Pancreas (tissue), 10 donors: ENCODE data around the gene HS6ST1. TPM values are rescaled to one million over a fixed set of nuclear protein-coding genes. Genes with fewer than 3 reads are reported as not detected.
A peak's percentile ranks its signal among the peaks of the same experiment; 100 is the strongest.

Source experiments
- ATAC-seq, 4 donors: fragments of 200-7000 bp; cut with Tn5 transposase; one replicate each; pipeline versions ENCODE4 v1.8.0 to v1.9.1; 2020; ENCODE audit warnings: mild to moderate bottlenecking in 4 of 4, moderate library complexity in 4 of 4
- DNase-seq, 6 donors: peaks; one replicate each; pipeline ENCODE4 v3.0.0-alpha.2; 2020
- FAIRE-seq: peaks from 2 replicates; lab custom pipeline; 2012; peaks lifted over from hg19 to GRCh38; lab: Jason Lieb, UNC
- H3K27ac ChIP-seq, 4 donors: fragments of 200-600 bp; sonication (generic); 1 replicate in 3 of 4; 2 replicates in 1 of 4; pipeline versions ENCODE4 v1.5.0 to v1.8.0; 2020
- H3K27me3 ChIP-seq, 4 donors: fragments of 200-600 bp; one replicate each; pipeline ENCODE4 v1.8.0; 2021
- H3K36me3 ChIP-seq, 3 donors: fragments of 200-600 bp; sonication (generic) in 1 of 3; one replicate each; pipeline versions ENCODE4 v1.5.0 to v1.8.0; 2020 to 2021
- H3K4me1 ChIP-seq, 3 donors: fragments of 200-600 bp; one replicate each; pipeline ENCODE4 v1.8.0; 2021
- H3K4me3 ChIP-seq, 4 donors: fragments of 200-600 bp; sonication (generic) in 2 of 4; one replicate each; pipeline versions ENCODE4 v1.5.0 to v1.8.0; 2020 to 2021
- H3K9me3 ChIP-seq, 4 donors: fragments of 200-600 bp; one replicate each; pipeline ENCODE4 v1.8.0; 2021
- WGBS, 2 donors: extraction: QIAGEN DNeasy Blood & Tissue Kit; methylation state at CpG; one replicate each; pipeline ENCODE4 v1.1.7; 2013; 5-methylcytosine and 5-hydroxymethylcytosine counted together
- intact Hi-C, 3 donors: fragments of 100-400 bp; cut with DNase I; formaldehyde crosslinking; loops; one replicate each; pipeline versions ENCODE4 v1.11.1 to v1.14.2; 2022
- polyA plus RNA-seq, 2 donors: library from polyadenylated mRNA; stranded (reverse); fragments of 200-250 nt; gene quantifications; one replicate each; pipeline ENCODE4 v1.2.3, GENCODE V29; 2013
- total RNA-seq, 6 donors: library from RNA; stranded (reverse); fragmentation: NEBNext Ultra II Directional in 4 of 6; extraction: Animal tissue kit (Norgen Biotek cat#: 25700) in 4 of 6; gene quantifications; one replicate each; pipeline versions ENCODE4 v1.2.1 to v1.2.4, GENCODE V29; 2021 to 2023
- TF ChIP-seq, protein P1 (sequence below), 4 donors: fragments of 200-600 bp; sonication (generic) in 3 of 4; IDR thresholded peaks; one replicate each; pipeline versions ENCODE4 v1.5.0 to v1.8.0; 2021; ENCODE audit warnings: antibody characterized with exemption in 4 of 4
- donor health status: healthy with polysubstance abuse.
- donor health status: DM: no; HTN: no; CAD: no; lungs with moderate emphysema.
- donor health status: DM: no; HTN: no; CAD: no.
- donor health status: control.
- donor health status: control.
- donor health status: Bipolar disorder and iron deficiency.
- donor health status: DM: yes; HTN: yes; CAD: no.
- donor health status: DM: no; HTN: no; CAD: no.
- donor health status: DM: no; HTN: no; CAD: no.
- donor health status: DM: yes; HTN: yes; CAD: no.

The HS6ST1 gene
- total and polyA plus RNA-seq, 8 donors: 20.7 to 47.8 (median 25.5) TPM

DNA sequence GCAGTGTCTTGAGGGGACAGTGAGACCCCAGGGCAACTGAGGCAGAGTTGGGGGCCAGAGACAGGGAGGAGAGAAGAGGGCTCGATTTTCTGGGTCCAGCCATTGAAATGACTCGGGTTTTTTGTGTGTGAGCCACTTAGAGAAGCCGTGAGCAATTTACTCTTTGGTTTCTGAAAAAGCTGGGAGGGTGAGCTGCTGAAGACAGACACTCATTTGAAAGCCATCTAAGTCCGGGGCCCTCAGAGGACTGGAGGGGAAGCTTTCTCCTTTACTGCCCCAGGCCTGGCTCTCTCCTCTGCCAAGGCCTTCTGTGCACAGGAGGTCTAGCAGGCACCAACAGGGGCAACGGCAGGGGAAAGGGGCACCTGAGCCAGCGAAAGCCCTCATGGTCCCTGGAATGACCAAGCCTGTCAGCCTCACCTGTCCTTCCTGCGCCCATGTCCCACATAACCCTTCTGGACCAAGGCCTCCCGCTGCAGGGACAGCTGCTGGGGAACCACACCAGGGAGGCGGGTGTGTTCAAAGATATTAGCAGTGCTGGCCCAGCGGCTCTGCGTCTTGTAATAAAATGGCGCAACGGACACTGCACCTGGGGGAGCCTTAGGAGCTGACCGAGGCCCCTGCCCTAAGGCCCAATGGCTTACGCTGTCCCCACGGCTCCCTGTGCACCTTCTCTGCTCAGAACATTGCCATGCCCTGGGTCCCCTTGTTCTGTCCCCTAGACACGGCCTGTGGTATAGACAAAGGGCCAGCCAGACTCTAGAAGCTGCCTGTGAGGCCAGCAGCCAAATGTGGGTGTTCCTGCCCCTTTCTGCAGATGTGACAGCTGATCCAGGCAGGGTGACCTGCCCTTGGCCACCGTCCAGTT is 45.8 kb downstream of the HS6ST1 start:
- intact Hi-C loops: no loop called here
- no peaks in the 10 kb centered on the region for H3K27me3 ChIP-seq
- 88 to 93% methylated on average over 18 of the region's 18 CpGs for WGBS, 2 donors
- no peaks in the 10 kb centered on the region for H3K9me3 ChIP-seq
- no peak overlapping the region for H3K4me3 ChIP-seq
- ATAC-seq (peak in 1 of 4 donors; percentile 5), FAIRE-seq (no peak), DNase-seq (peak in 2 of 6 donors; percentile 5 to 26)
- TF ChIP-seq, protein P1, sequence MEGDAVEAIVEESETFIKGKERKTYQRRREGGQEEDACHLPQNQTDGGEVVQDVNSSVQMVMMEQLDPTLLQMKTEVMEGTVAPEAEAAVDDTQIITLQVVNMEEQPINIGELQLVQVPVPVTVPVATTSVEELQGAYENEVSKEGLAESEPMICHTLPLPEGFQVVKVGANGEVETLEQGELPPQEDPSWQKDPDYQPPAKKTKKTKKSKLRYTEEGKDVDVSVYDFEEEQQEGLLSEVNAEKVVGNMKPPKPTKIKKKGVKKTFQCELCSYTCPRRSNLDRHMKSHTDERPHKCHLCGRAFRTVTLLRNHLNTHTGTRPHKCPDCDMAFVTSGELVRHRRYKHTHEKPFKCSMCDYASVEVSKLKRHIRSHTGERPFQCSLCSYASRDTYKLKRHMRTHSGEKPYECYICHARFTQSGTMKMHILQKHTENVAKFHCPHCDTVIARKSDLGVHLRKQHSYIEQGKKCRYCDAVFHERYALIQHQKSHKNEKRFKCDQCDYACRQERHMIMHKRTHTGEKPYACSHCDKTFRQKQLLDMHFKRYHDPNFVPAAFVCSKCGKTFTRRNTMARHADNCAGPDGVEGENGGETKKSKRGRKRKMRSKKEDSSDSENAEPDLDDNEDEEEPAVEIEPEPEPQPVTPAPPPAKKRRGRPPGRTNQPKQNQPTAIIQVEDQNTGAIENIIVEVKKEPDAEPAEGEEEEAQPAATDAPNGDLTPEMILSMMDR (IDR thresholded peaks at IDR 0.05): no peak
- H3K27ac ChIP-seq: no peak overlapping the region
- peaks cover 0 to 6% (median 4%) of the 10 kb centered on the region in 3 donors for H3K36me3 ChIP-seq
- no peaks in the 10 kb centered on the region for H3K4me1 ChIP-seq

DNA sequence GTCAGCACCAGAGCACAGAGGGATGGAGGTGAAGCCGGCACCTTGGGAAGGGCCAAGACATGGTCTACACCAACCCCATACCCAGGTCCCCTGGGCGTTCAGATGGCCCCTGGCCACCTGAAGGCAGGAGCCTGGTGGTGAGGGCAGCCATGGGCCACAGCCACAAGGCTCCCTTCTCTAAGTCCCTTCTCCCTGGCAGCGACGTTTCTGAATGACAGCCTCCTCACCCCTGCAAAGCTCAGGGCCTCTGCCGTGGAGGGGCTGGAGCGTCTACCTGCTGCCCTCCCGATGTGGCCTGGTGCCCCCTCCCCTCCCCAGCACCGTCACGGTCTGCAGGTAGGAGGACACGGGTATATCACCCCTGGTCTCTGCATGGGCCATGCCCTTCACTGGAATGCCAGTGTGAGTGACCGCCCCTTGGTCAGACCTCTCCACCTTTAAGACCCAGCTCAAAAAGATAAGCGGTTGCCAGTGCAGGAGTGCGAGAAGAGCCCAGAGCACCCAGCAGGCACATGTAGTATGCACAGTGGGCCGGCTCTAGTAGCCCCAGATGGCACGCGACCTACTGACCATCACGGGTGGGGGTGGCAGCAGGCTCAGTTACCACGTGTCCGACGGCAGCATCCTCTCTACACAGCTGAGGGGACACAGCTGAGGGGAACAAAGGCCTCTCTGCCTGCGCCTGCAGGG is 46.6 kb downstream of the HS6ST1 start:
- no peaks in the 10 kb centered on the region for H3K27me3 ChIP-seq
- H3K36me3 ChIP-seq: peaks cover 0 to 6% (median 4%) of the 10 kb centered on the region in 3 donors
- no peaks in the 10 kb centered on the region for H3K9me3 ChIP-seq
- TF ChIP-seq, protein P1 (IDR thresholded peaks at IDR 0.05): no peak
- FAIRE-seq (no peak), DNase-seq (peak in 1 of 6 donors; percentile 7), ATAC-seq (no peak)
- H3K4me3 ChIP-seq: no peak overlapping the region
- intact Hi-C loops: no loop called here
- H3K27ac ChIP-seq: no peak overlapping the region
- no peaks in the 10 kb centered on the region for H3K4me1 ChIP-seq
- WGBS, 2 donors: 88 to 93% methylated on average over 21 of the region's 21 CpGs

DNA sequence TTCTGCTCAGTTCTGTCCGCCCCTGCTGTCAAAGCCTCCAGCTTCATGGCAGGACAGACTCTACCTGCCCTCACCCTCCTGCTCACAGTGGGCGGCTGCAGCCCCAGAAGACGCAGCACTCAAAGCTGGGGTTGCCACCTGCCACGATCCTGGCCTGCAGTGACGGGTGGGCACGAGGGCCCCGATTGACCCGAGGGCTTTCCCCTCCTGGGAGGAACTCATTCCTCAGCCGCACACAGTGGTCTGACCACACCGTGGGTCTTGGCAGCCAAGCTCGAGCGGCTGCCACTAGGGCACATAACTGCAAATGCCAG is 47.1 kb downstream of the HS6ST1 start:
- Histone ChIP-seq H3K9me3 (no peaks in the 10 kb centered on the region), H3K4me1 (no peaks in the 10 kb centered on the region), H3K27ac (no peak overlapping the region), H3K27me3 (no peaks in the 10 kb centered on the region), H3K36me3 (peaks cover 0 to 6% (median 4%) of the 10 kb centered on the region in 3 donors), H3K4me3 (no peak overlapping the region)
- 93 to 94% methylated on average over 12 of the region's 12 CpGs for WGBS, 2 donors
- DNase-seq (peak in 1 of 6 donors; percentile 5), FAIRE-seq (no peak), ATAC-seq (no peak)
- intact Hi-C loops: no loop called here
- TF ChIP-seq, protein P1 (IDR thresholded peaks at IDR 0.05): no peak

DNA sequence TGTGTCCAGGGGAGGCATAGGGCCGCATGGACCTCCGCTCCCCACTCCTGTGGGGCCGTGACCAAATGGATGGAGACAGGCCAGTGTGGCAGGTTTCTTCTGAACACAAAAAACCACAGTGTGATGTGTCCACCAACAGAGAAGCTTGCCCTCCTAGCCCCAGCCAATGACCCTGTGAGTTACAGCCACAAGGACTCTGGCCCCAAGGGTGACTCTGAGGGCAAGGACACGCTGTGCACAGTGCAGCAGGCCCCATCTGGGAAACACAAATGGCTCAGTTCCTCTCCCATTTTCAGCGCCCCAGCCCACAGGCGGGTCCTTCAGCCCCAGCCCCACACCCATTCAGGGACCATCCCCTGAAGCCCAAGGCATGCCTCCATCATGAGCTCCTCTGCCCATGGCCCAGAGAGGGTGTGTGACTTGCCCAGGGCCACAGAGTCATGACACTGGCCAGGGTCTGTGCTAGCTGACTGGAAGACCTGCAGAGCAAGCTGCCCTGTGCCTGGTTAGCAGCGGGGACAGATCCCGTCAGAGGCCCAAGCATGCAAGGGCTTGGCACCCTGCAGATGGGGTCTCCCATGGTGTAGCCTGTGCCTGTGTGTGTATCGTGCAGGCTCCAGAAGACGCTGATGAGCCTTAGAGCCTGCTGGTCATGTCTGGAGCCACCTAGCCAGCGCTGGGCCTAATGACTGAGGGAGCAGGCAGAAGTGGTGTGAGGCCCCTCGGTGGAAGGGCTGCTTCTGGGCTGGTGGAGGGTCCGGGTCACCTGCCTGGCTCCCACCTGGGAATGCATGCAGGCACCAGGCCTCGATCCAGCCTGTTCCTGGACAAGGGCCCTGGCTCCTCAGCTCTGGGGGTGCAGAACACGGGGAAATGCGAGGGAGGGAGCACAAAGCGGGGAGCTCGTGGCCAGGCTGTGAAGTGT is 47.7 kb downstream of the HS6ST1 start:
- no peaks in the 10 kb centered on the region for H3K27me3 ChIP-seq
- H3K4me1 ChIP-seq: no peaks in the 10 kb centered on the region
- H3K9me3 ChIP-seq: no peaks in the 10 kb centered on the region
- ATAC-seq (no peak), DNase-seq (peak in 2 of 6 donors; percentile 9 to 56), FAIRE-seq (no peak)
- peaks cover 0 to 5% (median 4%) of the 10 kb centered on the region in 3 donors for H3K36me3 ChIP-seq
- no peak overlapping the region for H3K27ac ChIP-seq
- H3K4me3 ChIP-seq: no peak overlapping the region
- TF ChIP-seq, protein P1 (IDR thresholded peaks at IDR 0.05): no peak
- intact Hi-C loops: no loop called here
- WGBS, 2 donors: 93 to 94% methylated on average over 16 to 18 of the region's 18 CpGs
